ENCODE measurements around the gene WDFY4. TPM values are rescaled to one million over a fixed set of nuclear protein-coding genes. Genes with fewer than 3 reads are reported as not detected.

Gene WDFY4
- total RNA-seq, 1 experiment from 2014 or later, result 0.22 TPM

GRCh38 chr10:48805848-48806247 is 121.2 kb downstream of the WDFY4 start:
- CTCF ChIA-PET, result no interaction called here
- no peaks in the 10 kb centered on the region for H3K79me2 ChIP-seq (ENCODE audit: insufficient read depth, low read length)
- H4K20me1 ChIP-seq (ENCODE audit: insufficient read depth), result no peaks in the 10 kb centered on the region
- 0 out of 2 replicates have a peak, but pooled peaks cover 10% of the 10 kb centered on the region for H3K27me3 ChIP-seq (ENCODE audit: insufficient read depth, low read length)
- no peaks in the 10 kb centered on the region for H3K36me3 ChIP-seq (ENCODE audit: control insufficient read depth in 1 of 2, insufficient read depth in 2 of 2, low read length in 2 of 2)
- no peak overlapping the region for H3K4me3 ChIP-seq (replicated peaks in 1 of 2; ENCODE audit: low read depth in 1 of 2, low read length in 2 of 2)
- no peak overlapping the region for H3K4me2 ChIP-seq (ENCODE audit: low read length)
- ATAC-seq, result no peak
- intact Hi-C loops (cut with micrococcal nuclease), result no loop called here
- H3K27ac ChIP-seq (ENCODE audit: low read depth, low read length), result no peak overlapping the region
- no peak for TF ChIP-seq SIN3A (IDR thresholded peaks at IDR 0.05; ENCODE audit: low read depth)
- no peak for TF ChIP-seq CTCF (IDR thresholded peaks at IDR 0.05 in 2 of 3, conservative IDR thresholded peaks at IDR 0.05 in 1 of 3; ENCODE audit: borderline replicate concordance in 1 of 3, insufficient read depth in 1 of 3, low read depth in 2 of 3, low read length in 2 of 3)
- TF ChIP-seq, protein P1, sequence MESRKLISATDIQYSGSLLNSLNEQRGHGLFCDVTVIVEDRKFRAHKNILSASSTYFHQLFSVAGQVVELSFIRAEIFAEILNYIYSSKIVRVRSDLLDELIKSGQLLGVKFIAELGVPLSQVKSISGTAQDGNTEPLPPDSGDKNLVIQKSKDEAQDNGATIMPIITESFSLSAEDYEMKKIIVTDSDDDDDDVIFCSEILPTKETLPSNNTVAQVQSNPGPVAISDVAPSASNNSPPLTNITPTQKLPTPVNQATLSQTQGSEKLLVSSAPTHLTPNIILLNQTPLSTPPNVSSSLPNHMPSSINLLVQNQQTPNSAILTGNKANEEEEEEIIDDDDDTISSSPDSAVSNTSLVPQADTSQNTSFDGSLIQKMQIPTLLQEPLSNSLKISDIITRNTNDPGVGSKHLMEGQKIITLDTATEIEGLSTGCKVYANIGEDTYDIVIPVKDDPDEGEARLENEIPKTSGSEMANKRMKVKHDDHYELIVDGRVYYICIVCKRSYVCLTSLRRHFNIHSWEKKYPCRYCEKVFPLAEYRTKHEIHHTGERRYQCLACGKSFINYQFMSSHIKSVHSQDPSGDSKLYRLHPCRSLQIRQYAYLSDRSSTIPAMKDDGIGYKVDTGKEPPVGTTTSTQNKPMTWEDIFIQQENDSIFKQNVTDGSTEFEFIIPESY (IDR thresholded peaks at IDR 0.05; ENCODE audit: extremely low read depth, insufficient replicate concordance, low read length), result no peak
- no peak overlapping the region for H3K9ac ChIP-seq (ENCODE audit: low read length)
- DNase-seq (ENCODE audit: low read depth, low spot score), result no peak
- no peak overlapping the region for H2AFZ ChIP-seq (ENCODE audit: low read depth, low read length, poor library complexity, severe bottlenecking)
- no peaks in the 10 kb centered on the region for H3K9me2 ChIP-seq (ENCODE audit: insufficient read depth)
- RAD21 ChIA-PET (ENCODE audit: low non-redundant PET in 1 of 2, low total read pairs in 2 of 2, uncharacterized antibody in 2 of 2, unreplicated experiment in 2 of 2), result no interaction called here
- POLR2A ChIA-PET, result no interaction called here
- no TSS peak for BruUV-seq (replicated peaks)
- H3K4me1 ChIP-seq (ENCODE audit: control insufficient read depth in 1 of 2, insufficient read depth in 2 of 2, low read length in 2 of 2), result no peaks in the 10 kb centered on the region
- H3K9me3 ChIP-seq (ENCODE audit: control insufficient read depth in 1 of 2, insufficient read depth in 1 of 2, low read depth in 1 of 2, low read length in 2 of 2), result no peaks in the 10 kb centered on the region

- no peak overlapping the region for H3K4me3 ChIP-seq (replicated peaks in 1 of 2; ENCODE audit: low read depth in 1 of 2, low read length in 2 of 2)
- CTCF ChIA-PET, result no interaction called here
- H3K27ac ChIP-seq (ENCODE audit: low read depth, low read length), result no peak overlapping the region
- intact Hi-C loops (cut with micrococcal nuclease), result no loop called here
- no peak overlapping the region for H3K4me2 ChIP-seq (ENCODE audit: low read length)
- POLR2A ChIA-PET, result no interaction called here
- H3K9me2 ChIP-seq (ENCODE audit: insufficient read depth), result no peaks in the 10 kb centered on the region
- peaks cover 0 to 1% of the 10 kb centered on the region in 2 experiments; a peak in 1 of 4 replicates for H3K4me1 ChIP-seq (ENCODE audit: control insufficient read depth in 1 of 2, insufficient read depth in 2 of 2, low read length in 2 of 2)
- RAD21 ChIA-PET (ENCODE audit: low non-redundant PET in 1 of 2, low total read pairs in 2 of 2, uncharacterized antibody in 2 of 2, unreplicated experiment in 2 of 2), result no interaction called here
- H3K9me3 ChIP-seq (ENCODE audit: control insufficient read depth in 1 of 2, insufficient read depth in 1 of 2, low read depth in 1 of 2, low read length in 2 of 2), result no peaks in the 10 kb centered on the region
- H4K20me1 ChIP-seq (ENCODE audit: insufficient read depth), result no peaks in the 10 kb centered on the region
- no TSS peak for BruUV-seq (replicated peaks)
- no peak overlapping the region for H2AFZ ChIP-seq (ENCODE audit: low read depth, low read length, poor library complexity, severe bottlenecking)
- DNase-seq (ENCODE audit: low read depth, low spot score) (no peak), ATAC-seq (no peak)
- no peaks in the 10 kb centered on the region for H3K79me2 ChIP-seq (ENCODE audit: insufficient read depth, low read length)
- no peaks in the 10 kb centered on the region for H3K36me3 ChIP-seq (ENCODE audit: control insufficient read depth in 1 of 2, insufficient read depth in 2 of 2, low read length in 2 of 2)
- TF ChIP-seq FOSL1 (IDR thresholded peaks at IDR 0.05; ENCODE audit: low read depth) (no peak), EZH2 (IDR thresholded peaks at IDR 0.05) (no peak), CEBPB (IDR thresholded peaks at IDR 0.05; ENCODE audit: low read depth) (no peak), MAX (IDR thresholded peaks at IDR 0.05) (no peak), POLR2AphosphoS5 (IDR thresholded peaks at IDR 0.05; ENCODE audit: low read depth, low read length) (no peak), JUND (IDR thresholded peaks at IDR 0.05) (no peak)
- 0 out of 2 replicates have a peak, but pooled peaks cover 10% of the 10 kb centered on the region for H3K27me3 ChIP-seq (ENCODE audit: insufficient read depth, low read length)
- no peak overlapping the region for H3K9ac ChIP-seq (ENCODE audit: low read length)
These were observed 121.7 kb downstream of the WDFY4 start for GRCh38 chr10:48806342-48806741.
